Measurements from ENCODE around the gene FASTK.

- TF ChIP-seq EZH2phosphoT487 (IDR thresholded peaks at IDR 0.05; ENCODE audit: borderline replicate concordance) (no peak), ELF1 (IDR thresholded peaks at IDR 0.05; ENCODE audit: borderline replicate concordance, low read depth) (no peak), POLR2A (IDR thresholded peaks at IDR 0.05; ENCODE audit: borderline replicate concordance, extremely low read depth, insufficient read depth, insufficient read length) (no peak), YY1 (IDR thresholded peaks at IDR 0.05; ENCODE audit: extremely low read depth, insufficient replicate concordance, low read depth, low read length) (no peak), CTCF (IDR thresholded peaks at IDR 0.05 in 2 of 3, conservative IDR thresholded peaks at IDR 0.05 in 1 of 3; ENCODE audit: borderline replicate concordance in 1 of 3, insufficient read depth in 1 of 3, low read depth in 2 of 3, low read length in 2 of 3) (no peak), TCF7L2 (IDR thresholded peaks at IDR 0.05; ENCODE audit: borderline replicate concordance, extremely low read depth, insufficient read depth, insufficient read length) (no peak), ATF3 (IDR thresholded peaks at IDR 0.05) (no peak), RAD21 (IDR thresholded peaks at IDR 0.05; ENCODE audit: low read depth) (no peak), EGR1 (IDR thresholded peaks at IDR 0.05; ENCODE audit: low read depth) (no peak), POLR2AphosphoS5 (IDR thresholded peaks at IDR 0.05; ENCODE audit: low read depth, low read length) (no peak), EZH2 (IDR thresholded peaks at IDR 0.05) (no peak)
These were observed 19.0 kb upstream of the FASTK start for GRCh38 chr7:151099486-151100211.

Data from HCT116 (cell line).